ENCODE measurements around the gene CD276. TPM values are rescaled to one million over a fixed set of nuclear protein-coding genes. Genes with fewer than 3 reads are reported as not detected.
"Not testable (repeated sequence)": the region's sequence is repeated elsewhere in the genome, so short reads cannot be mapped to it uniquely, and the experiment has no call there.

Gene CD276
- polyA plus RNA-seq, 1 donor: 152 TPM

GRCh38 chr15:73683257-73683776, 866 bp upstream of the CD276 start:
- DNase-seq: no peak

GRCh38 chr15:73684581-73685455, 635 bp downstream of the CD276 start:
- DNase-seq: no peak

- DNase-seq: no peak
These were observed 1.8 kb downstream of the CD276 start for GRCh38 chr15:73685981-73686380.

- DNase-seq: no peak
These were observed 2.6 kb downstream of the CD276 start for GRCh38 chr15:73686781-73687256.

- DNase-seq: no peak
These were observed 3.2 kb downstream of the CD276 start for GRCh38 chr15:73687351-73687750.

GRCh38 chr15:73688455-73688854, 4.3 kb downstream of the CD276 start:
- DNase-seq: no peak

GRCh38 chr15:73691396-73691795, 7.2 kb downstream of the CD276 start:
- DNase-seq: no peak

- DNase-seq: no peak
These were observed 10.2 kb downstream of the CD276 start for GRCh38 chr15:73694419-73694818.

- DNase-seq: no peak
These were observed 11.8 kb downstream of the CD276 start for GRCh38 chr15:73695773-73696640.

- no peak for DNase-seq
These were observed 12.4 kb downstream of the CD276 start for GRCh38 chr15:73696641-73697001.

GRCh38 chr15:73697033-73697467, 12.9 kb downstream of the CD276 start:
- DNase-seq: peak; percentile 86

GRCh38 chr15:73699249-73700040, 15.3 kb downstream of the CD276 start:
- no peak for DNase-seq

GRCh38 chr15:73700041-73700842, 16.1 kb downstream of the CD276 start:
- peak; percentile 77 for DNase-seq

GRCh38 chr15:73702311-73703239, 18.4 kb downstream of the CD276 start:
- DNase-seq: not testable (repeated sequence)

- DNase-seq: not testable (repeated sequence)
These were observed 19.4 kb downstream of the CD276 start for GRCh38 chr15:73703601-73704000.

GRCh38 chr15:73704142-73704868, 20.1 kb downstream of the CD276 start:
- DNase-seq: not testable (repeated sequence)

GRCh38 chr15:73704869-73705645, 20.9 kb downstream of the CD276 start:
- no peak for DNase-seq

GRCh38 chr15:73708691-73709090, 24.5 kb downstream of the CD276 start:
- DNase-seq: no peak

Measured in left kidney (tissue), 2 donors.